Choroid plexus epithelial cell (primary cell): Measurements from ENCODE around the gene PEX26.

Experiments used
- DNase-seq: peaks from one replicate; pipeline ENCODE4 v3.0.0-alpha.2; 2010; ENCODE audit warnings: low read depth
- H3K4me3 ChIP-seq: 2 replicates; pipeline ENCODE4 v1.5.1; 2011; ENCODE audit warnings: low read depth, mild to moderate bottlenecking, control low read depth, low read length, moderate library complexity
- CTCF ChIP-seq: conservative IDR thresholded peaks from 2 replicates; pipeline ENCODE4 v1.5.1; 2011; ENCODE audit warnings: low read depth, mild to moderate bottlenecking, control low read depth, inconsistent platforms, low read length, moderate library complexity

Gene PEX26

GRCh38 chr22:18091478-18091877 is 13.7 kb downstream of the PEX26 start:
- no peak for TF ChIP-seq CTCF
- no peak for DNase-seq
- H3K4me3 ChIP-seq: no peak overlapping the region

- TF ChIP-seq CTCF: no peak
- H3K4me3 ChIP-seq: no peak overlapping the region
- no peak for DNase-seq
Observed at GRCh38 chr22:18091916-18092526, 14.2 kb downstream of the PEX26 start.

DNA sequence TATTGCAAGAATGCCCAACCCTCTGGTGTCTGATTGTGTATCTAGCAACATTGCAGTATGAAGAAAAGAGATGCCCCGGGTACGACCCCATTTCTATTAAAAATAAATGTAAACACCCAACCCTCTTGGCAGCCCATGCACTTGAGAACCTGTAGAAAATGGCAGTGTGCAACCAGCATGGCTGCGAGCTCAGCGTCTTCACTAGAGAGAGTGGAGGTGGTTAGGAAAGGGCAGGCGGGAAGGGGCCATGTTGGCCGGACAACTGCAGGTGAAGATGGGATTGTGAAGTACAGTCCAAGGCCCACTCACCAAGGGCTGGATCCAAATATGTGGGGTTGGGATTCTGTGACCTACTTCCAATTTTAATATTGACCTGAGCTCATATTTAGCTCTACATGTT is 15.9 kb downstream of the PEX26 start:
- TF ChIP-seq CTCF: no peak
- no peak overlapping the region for H3K4me3 ChIP-seq
- no peak for DNase-seq

DNA sequence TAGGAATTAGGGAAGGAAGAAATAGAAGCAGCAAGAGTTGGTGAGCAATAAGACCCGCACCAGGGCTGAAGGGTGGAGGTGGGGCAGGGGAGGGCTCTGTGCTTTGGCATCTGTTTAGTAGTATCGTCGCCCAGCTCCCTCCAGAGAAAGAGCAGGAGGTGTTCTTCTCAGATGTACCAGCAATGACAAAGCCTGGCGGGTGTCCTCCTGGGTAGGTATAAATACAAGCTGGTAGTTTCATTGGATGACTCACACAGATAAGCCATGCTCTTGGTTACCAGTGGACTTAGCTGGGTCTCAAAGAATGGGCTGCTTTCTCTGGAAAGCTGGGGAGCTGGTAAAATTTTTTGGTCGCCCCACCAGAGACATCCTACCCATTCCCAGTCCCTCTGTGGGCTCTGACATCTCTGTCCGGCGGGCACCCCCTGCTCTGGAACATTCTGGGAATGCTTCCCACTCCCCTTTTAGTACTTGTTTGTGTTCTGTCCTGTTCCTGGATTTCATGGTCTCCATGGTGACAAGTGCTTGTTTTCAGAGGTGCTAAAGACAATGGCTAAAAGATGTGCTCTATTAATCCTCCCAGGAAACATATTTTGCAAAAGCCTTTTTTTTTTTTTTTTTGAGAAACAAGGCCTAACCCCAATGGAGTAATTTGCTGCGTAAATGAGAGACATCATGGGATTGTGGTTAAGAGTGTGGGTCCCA is 17.5 kb downstream of the PEX26 start:
- DNase-seq: no peak
- no peak for TF ChIP-seq CTCF
- H3K4me3 ChIP-seq: no peak overlapping the region

DNA sequence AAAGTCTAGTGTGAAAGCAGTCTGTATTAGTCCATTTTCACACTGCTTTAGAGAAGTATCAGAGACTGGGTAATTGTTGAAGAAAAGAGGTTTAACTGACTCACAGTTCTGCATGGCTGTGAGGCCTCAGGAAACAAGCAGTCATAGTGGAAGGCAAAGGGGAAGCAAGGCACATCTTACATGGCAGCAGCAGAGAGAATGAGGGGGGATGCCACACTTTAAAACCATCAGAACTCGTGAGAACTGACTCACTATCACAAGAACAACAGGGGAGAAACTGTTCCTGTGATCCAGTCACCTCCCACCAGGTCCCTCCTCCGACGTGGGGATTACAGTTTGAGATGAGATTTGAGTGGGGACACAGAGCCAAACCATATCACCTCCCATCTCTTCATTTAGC is 19.0 kb downstream of the PEX26 start:
- DNase-seq: no peak
- TF ChIP-seq CTCF: no peak
- H3K4me3 ChIP-seq: no peak overlapping the region

- TF ChIP-seq CTCF: no peak
Observed at GRCh38 chr22:18100781-18101180, 23.0 kb downstream of the PEX26 start.

GRCh38 chr22:18101536-18101935 is 23.7 kb downstream of the PEX26 start:
- no peak for TF ChIP-seq CTCF
- H3K4me3 ChIP-seq: no peak overlapping the region
- DNase-seq: no peak

More at GRCh38 chr22:18100781-18101180, 23.0 kb downstream of the PEX26 start:
- DNase-seq: no peak
- H3K4me3 ChIP-seq: no peak overlapping the region
